HT-29 (cell line): ENCODE data around the gene CFD. TPM values are rescaled to one million over a fixed set of nuclear protein-coding genes. Genes with fewer than 3 reads are reported as not detected.
"Not testable (repeated sequence)": the region's sequence is repeated elsewhere in the genome, so short reads cannot be mapped to it uniquely, and the experiment has no call there.

Experiments used
- DNase-seq: peaks from one replicate; pipeline ENCODE4 v3.0.0-alpha.2; 2015; ENCODE audit warnings: low spot score
- total RNA-seq: library from RNA; depleted of rRNA; stranded (reverse); fragments of >200 nt; shearing (Covaris generic); gene quantifications from 2 replicates; pipeline ENCODE4 v1.2.3, GENCODE V29; 2014

The CFD gene
- total RNA-seq, 1 experiment from 2014 or later = 1.1 TPM

GRCh38 chr19:871446-872265 lies 12.2 kb downstream of the CFD start:
- no peak for DNase-seq

- peak; percentile 83 for DNase-seq
Measured at GRCh38 chr19:872266-872951, 12.9 kb downstream of the CFD start.

- peak; percentile 52 for DNase-seq
Measured at GRCh38 chr19:873084-873483, 13.6 kb downstream of the CFD start.

- no peak for DNase-seq
Measured at GRCh38 chr19:873561-874041, 14.1 kb downstream of the CFD start.

GRCh38 chr19:875265-875879 lies 15.9 kb downstream of the CFD start:
- no peak for DNase-seq

GRCh38 chr19:876089-876488 lies 16.6 kb downstream of the CFD start:
- no peak for DNase-seq

GRCh38 chr19:876780-877314 lies 17.4 kb downstream of the CFD start:
- DNase-seq = no peak

- DNase-seq = not testable (repeated sequence)
Measured at GRCh38 chr19:877992-878660, 18.7 kb downstream of the CFD start.

- DNase-seq = not testable (repeated sequence)
Measured at GRCh38 chr19:878751-879561, 19.5 kb downstream of the CFD start.

- no peak for DNase-seq
Measured at GRCh38 chr19:879711-880438, 20.4 kb downstream of the CFD start.

- DNase-seq = no peak
Measured at GRCh38 chr19:881385-882071, 22.1 kb downstream of the CFD start.

GRCh38 chr19:882871-883497 lies 23.5 kb downstream of the CFD start:
- no peak for DNase-seq

- DNase-seq = peak; percentile 85
Measured at GRCh38 chr19:883661-884211, 24.3 kb downstream of the CFD start.

- no peak for DNase-seq
Measured at GRCh38 chr19:884420-885211, 25.2 kb downstream of the CFD start.

GRCh38 chr19:885536-886224 lies 26.2 kb downstream of the CFD start:
- DNase-seq = no peak

GRCh38 chr19:887072-887471 lies 27.6 kb downstream of the CFD start:
- no peak for DNase-seq

GRCh38 chr19:887599-887998 lies 28.1 kb downstream of the CFD start:
- no peak for DNase-seq
